Tibial nerve (tissue), 4 donors: ENCODE measurements around the gene STRIT1.

Source experiments
- EP300 ChIP-seq, 2 donors: sonication (generic); formaldehyde crosslinking; IDR thresholded peaks; one replicate each; pipeline ENCODE4 v1.6.1; 2017; ENCODE audit warnings: antibody characterized with exemption in 2 of 2, mild to moderate bottlenecking in 1 of 2
- POLR2A ChIP-seq, 2 donors: fragments of 450-650 bp; IDR thresholded peaks; one replicate each; pipeline ENCODE4 v1.6.1; 2017; ENCODE audit warnings: antibody characterized with exemption in 2 of 2, mild to moderate bottlenecking in 2 of 2, moderate library complexity in 2 of 2
- TF ChIP-seq, protein P1 (sequence below), 5 experiments: fragments of 200-600 bp in 3 of 5; fragments of 450-650 bp in 2 of 5; sonication (generic) in 3 of 5; IDR thresholded peaks; one replicate each; pipeline ENCODE4 v1.5.1; 2016 to 2019; ENCODE audit warnings: antibody characterized with exemption in 5 of 5, mild to moderate bottlenecking in 3 of 5, moderate library complexity in 2 of 5

DNA sequence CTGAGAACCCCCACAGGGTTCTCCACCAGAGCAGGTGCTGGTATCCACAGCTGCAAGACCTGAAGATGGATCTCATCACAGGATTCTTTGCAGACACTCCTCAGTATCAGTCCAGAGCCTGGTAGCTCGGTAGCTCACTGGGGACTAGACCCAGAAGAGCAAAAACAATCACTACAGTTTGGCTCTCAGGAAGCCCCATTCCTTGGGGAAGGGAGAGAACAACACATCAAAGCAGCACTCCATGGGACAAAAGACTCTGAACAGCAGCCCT is 22.2 kb downstream of the STRIT1 start:
- TF ChIP-seq, protein P1, sequence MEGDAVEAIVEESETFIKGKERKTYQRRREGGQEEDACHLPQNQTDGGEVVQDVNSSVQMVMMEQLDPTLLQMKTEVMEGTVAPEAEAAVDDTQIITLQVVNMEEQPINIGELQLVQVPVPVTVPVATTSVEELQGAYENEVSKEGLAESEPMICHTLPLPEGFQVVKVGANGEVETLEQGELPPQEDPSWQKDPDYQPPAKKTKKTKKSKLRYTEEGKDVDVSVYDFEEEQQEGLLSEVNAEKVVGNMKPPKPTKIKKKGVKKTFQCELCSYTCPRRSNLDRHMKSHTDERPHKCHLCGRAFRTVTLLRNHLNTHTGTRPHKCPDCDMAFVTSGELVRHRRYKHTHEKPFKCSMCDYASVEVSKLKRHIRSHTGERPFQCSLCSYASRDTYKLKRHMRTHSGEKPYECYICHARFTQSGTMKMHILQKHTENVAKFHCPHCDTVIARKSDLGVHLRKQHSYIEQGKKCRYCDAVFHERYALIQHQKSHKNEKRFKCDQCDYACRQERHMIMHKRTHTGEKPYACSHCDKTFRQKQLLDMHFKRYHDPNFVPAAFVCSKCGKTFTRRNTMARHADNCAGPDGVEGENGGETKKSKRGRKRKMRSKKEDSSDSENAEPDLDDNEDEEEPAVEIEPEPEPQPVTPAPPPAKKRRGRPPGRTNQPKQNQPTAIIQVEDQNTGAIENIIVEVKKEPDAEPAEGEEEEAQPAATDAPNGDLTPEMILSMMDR (IDR thresholded peaks at IDR 0.05), result no peak
- TF ChIP-seq POLR2A (IDR thresholded peaks at IDR 0.05) (no peak), EP300 (IDR thresholded peaks at IDR 0.05) (no peak)
